HepG2 (cell line): ENCODE measurements around the gene OR10P1. TPM values are rescaled to one million over a fixed set of nuclear protein-coding genes. Genes with fewer than 3 reads are reported as not detected.

Source experiments
- ATAC-seq: fragments of 200-7000 bp; cut with Tn5 transposase; 3 replicates; pipeline ENCODE4 v1.9.1; 2020; ENCODE audit warnings: mild to moderate bottlenecking, moderate library complexity
- BruUV-seq: library from RNA; stranded (reverse); fragments of 400-500 nt; replicated peaks from 2 replicates; lab custom pipeline; 2021; lab: Mats Ljungman, UMichigan
- CTCF ChIA-PET: fragments of 300-600 bp; formaldehyde crosslinking; extraction: SDS; loops from one replicate; lab custom pipeline; 2021; ENCODE audit warnings: low total read pairs, inconsistent platforms, low intra/inter-chr PET ratio; lab: Yijun Ruan, JAX
- POLR2A ChIA-PET: fragments of 350-600 bp; sonication (Branson Sonifier 250); formaldehyde crosslinking; loops from one replicate; lab custom pipeline; 2020; ENCODE audit warnings: antibody characterized with exemption, inconsistent platforms; lab: Yijun Ruan, JAX
- DNase-seq: peaks from one replicate; pipeline ENCODE4 v3.0.0-alpha.2; 2015; ENCODE audit warnings: low spot score
- FAIRE-seq: peaks from 3 replicates; lab custom pipeline; 2011; peaks lifted over from hg19 to GRCh38; lab: Jason Lieb, UNC
- H2AFZ ChIP-seq: one replicate; pipeline ENCODE4 v1.6.1; 2011; ENCODE audit warnings: low read length, inconsistent platforms
- H3K27ac ChIP-seq: fragments of 300-600 bp; 3 replicates; pipeline ENCODE4 v1.8.0; 2011; ENCODE audit warnings: mixed run types, mild to moderate bottlenecking, mixed read lengths, low read length, inconsistent platforms; ENCODE audit not compliant: insufficient read depth; ENCODE audit errors: extremely low read length
- H3K27me3 ChIP-seq, 2 experiments: fragments of 200-600 bp in 1 of 2; 2 replicates in 1 of 2; 3 replicates in 1 of 2; pipeline versions ENCODE4 v1.6.0 to v1.8.0; 2011; ENCODE audit warnings: low read length in 2 of 2, mild to moderate bottlenecking in 2 of 2, moderate library complexity in 2 of 2, inconsistent platforms in 1 of 2; ENCODE audit not compliant: insufficient read depth in 2 of 2, control insufficient read depth in 1 of 2
- H3K36me3 ChIP-seq, 2 experiments: fragments of 200-600 bp in 1 of 2; replicated peaks in 1 of 2; 2 replicates in 1 of 2; 3 replicates in 1 of 2; pipeline versions ENCODE4 v1.5.1 to v1.8.0; 2011; ENCODE audit warnings: low read length in 2 of 2, inconsistent platforms in 1 of 2; ENCODE audit not compliant: insufficient read depth in 2 of 2, control insufficient read depth in 1 of 2
- H3K4me1 ChIP-seq: 2 replicates; pipeline ENCODE4 v1.5.1; 2012; ENCODE audit warnings: low read length, inconsistent platforms; ENCODE audit not compliant: insufficient read depth
- H3K4me2 ChIP-seq: 2 replicates; pipeline ENCODE4 v1.6.0; 2011; ENCODE audit warnings: low read depth, low read length, inconsistent platforms
- H3K4me3 ChIP-seq, 3 experiments: fragments of 200-600 bp in 1 of 3; sonication (generic), shearing (Covaris generic) in 1 of 3; replicated peaks in 1 of 3; 2 replicates each; pipeline ENCODE4 v1.5.1; 2011 to 2016; ENCODE audit warnings: low read length in 3 of 3, inconsistent platforms in 2 of 3, low read depth in 2 of 3, mild to moderate bottlenecking in 2 of 3, control low read depth in 1 of 3, mixed read lengths in 1 of 3; ENCODE audit not compliant: insufficient read depth in 1 of 3
- H3K79me2 ChIP-seq: one replicate; pipeline ENCODE4 v1.6.1; 2011; ENCODE audit warnings: low read length, inconsistent platforms; ENCODE audit not compliant: insufficient read depth
- H3K9ac ChIP-seq: 2 replicates; pipeline ENCODE4 v1.6.0; 2011; ENCODE audit warnings: mild to moderate bottlenecking, low read depth, low read length, inconsistent platforms; ENCODE audit not compliant: insufficient read depth
- H3K9me3 ChIP-seq: 2 replicates; pipeline ENCODE4 v1.5.1; 2012; ENCODE audit warnings: mild to moderate bottlenecking, low read length
- H4K20me1 ChIP-seq: 2 replicates; pipeline ENCODE4 v1.6.0; 2011; ENCODE audit warnings: inconsistent platforms, mild to moderate bottlenecking, low read length, moderate library complexity; ENCODE audit not compliant: insufficient read depth
- CC2D1A ChIP-seq: sonication (generic); formaldehyde crosslinking; IDR thresholded peaks from 2 replicates; pipeline ENCODE4 v1.8.1; 2023; ENCODE audit warnings: mild to moderate bottlenecking, missing genetic modification reagents
- E2F5 ChIP-seq: sonication (generic); formaldehyde crosslinking; conservative IDR thresholded peaks from 2 replicates; pipeline ENCODE4 v1.4.0; 2020; ENCODE audit warnings: missing genetic modification reagents
- HNF1B ChIP-seq: sonication (generic); formaldehyde crosslinking; IDR thresholded peaks from 2 replicates; pipeline ENCODE4 v1.5.1; 2020; ENCODE audit warnings: mild to moderate bottlenecking, moderate library complexity, missing genetic modification reagents
- KAT8 ChIP-seq: IDR thresholded peaks from 2 replicates; pipeline ENCODE4 v1.6.1; 2016; ENCODE audit warnings: missing genetic modification reagents, missing compliant biosample characterization
- LCORL ChIP-seq, 2 experiments: fragments of 450-650 bp in 1 of 2; sonication (generic) in 1 of 2; formaldehyde crosslinking in 1 of 2; IDR thresholded peaks; 2 replicates each; pipeline versions ENCODE4 v1.5.0 to v1.6.1; 2017 to 2020; ENCODE audit warnings: antibody characterized with exemption in 1 of 2, missing genetic modification reagents in 1 of 2
- MBD4 ChIP-seq: IDR thresholded peaks from 2 replicates; pipeline ENCODE4 v1.6.1; 2012; ENCODE audit warnings: low read length, inconsistent platforms, borderline replicate concordance
- PRDM10 ChIP-seq: sonication (generic); formaldehyde crosslinking; IDR thresholded peaks from 2 replicates; pipeline ENCODE4 v1.4.0; 2020; ENCODE audit warnings: low read depth, missing genetic modification reagents
- RAD51 ChIP-seq: fragments of 450-650 bp; IDR thresholded peaks from 2 replicates; pipeline ENCODE4 v1.6.1; 2016; ENCODE audit warnings: borderline replicate concordance
- RORA ChIP-seq: sonication (generic); formaldehyde crosslinking; IDR thresholded peaks from 2 replicates; pipeline ENCODE4 v1.5.0; 2020; ENCODE audit warnings: mild to moderate bottlenecking, missing genetic modification reagents, moderate library complexity
- SALL1 ChIP-seq: sonication (generic); formaldehyde crosslinking; IDR thresholded peaks from 2 replicates; pipeline ENCODE4 v1.8.0; 2022; ENCODE audit warnings: mild to moderate bottlenecking, missing genetic modification reagents
- ZFP36L2 ChIP-seq: sonication (generic); formaldehyde crosslinking; IDR thresholded peaks from 2 replicates; pipeline ENCODE4 v1.4.0; 2020; ENCODE audit warnings: missing genetic modification reagents
- ZNF207 ChIP-seq: fragments of 450-650 bp; IDR thresholded peaks from 2 replicates; pipeline ENCODE4 v1.6.1; 2016; ENCODE audit warnings: antibody characterized with exemption, borderline replicate concordance
- ZNF24 ChIP-seq: fragments of 450-650 bp; IDR thresholded peaks from 2 replicates; pipeline ENCODE4 v1.6.1; 2017; ENCODE audit warnings: antibody characterized with exemption, mild to moderate bottlenecking
- ZNF503 ChIP-seq: sonication (generic); formaldehyde crosslinking; IDR thresholded peaks from 2 replicates; pipeline ENCODE4 v1.4.0; 2020; ENCODE audit warnings: missing genetic modification reagents
- ZNF746 ChIP-seq: sonication (generic); formaldehyde crosslinking; IDR thresholded peaks from 2 replicates; pipeline ENCODE4 v1.8.0; 2022; ENCODE audit warnings: mild to moderate bottlenecking, missing genetic modification reagents
- WGBS: methylation state at CpG from one replicate; pipeline ENCODE4 v1.1.6; 2017; ENCODE audit warnings: low lambda C conversion rate; 5-methylcytosine and 5-hydroxymethylcytosine counted together
- in situ Hi-C: cut with HindIII; loops from 2 replicates; pipeline ENCODE4 v1.10.0; 2017; ENCODE audit warnings: low pct_unique_long_range_greater_than_20kb; ENCODE audit not compliant: extremely low pct_ligation_motif_present
- intact Hi-C: fragments of 100-400 bp; cut with micrococcal nuclease; formaldehyde crosslinking; loops from one replicate; pipeline ENCODE4 v1.10.0; 2022; ENCODE audit not compliant: unreplicated experiment
- polyA plus RNA-seq, 8 experiments: library from polyadenylated mRNA; depleted of rRNA in 3 of 8; stranded (reverse) in 7 of 8; unstranded in 1 of 8; fragments of >200 nt; fragmentation: Illumina TruSeq in 4 of 8; extraction: Trizol in 4 of 8; gene quantifications; 2 replicates each; pipeline versions ENCODE4 v1.2.1 to v1.2.3, GENCODE V29; 2011 to 2016; ENCODE audit warnings: low read depth in 4 of 8, missing spikeins in 1 of 8, mixed read lengths in 1 of 8; ENCODE audit not compliant: insufficient read depth in 1 of 8
- total RNA-seq, 5 experiments: library from RNA; depleted of rRNA; stranded (reverse); fragments of >200 nt; fragmentation: Illumina TruSeq; extraction: Trizol; gene quantifications; 2 replicates each; pipeline ENCODE4 v1.2.3, GENCODE V29; 2016; ENCODE audit warnings: low read depth in 1 of 5

Gene OR10P1
- total and polyA plus RNA-seq, 2 of the 13 experiments (the other 11 are each of a cell fraction or from before 2014, with no cell fraction given), result not detected

- Histone ChIP-seq H4K20me1 (no peaks in the 10 kb centered on the region), H3K27me3 (no peaks in the 10 kb centered on the region), H3K27ac (no peak overlapping the region), H3K9me3 (no peaks in the 10 kb centered on the region), H3K4me2 (no peak overlapping the region), H3K36me3 (no peaks in the 10 kb centered on the region), H3K79me2 (no peaks in the 10 kb centered on the region), H2AFZ (no peak overlapping the region), H3K9ac (no peak overlapping the region), H3K4me3 (no peak overlapping the region), H3K4me1 (peaks cover 14% of the 10 kb centered on the region; the same call in 1 of the 2 replicates)
- WGBS, result 38% methylated on average over 8 of the region's 8 CpGs
- no peak for DNase-seq
- in situ Hi-C loops (no loop called here), intact Hi-C loops (no loop called here)
- ATAC-seq, result no peak
- FAIRE-seq, result no peak
- ChIA-PET CTCF (no interaction called here), POLR2A (no interaction called here)
- TF ChIP-seq ZNF503 (CRISPR knock-in tag) (no peak), ZFP36L2 (no peak), E2F5 (CRISPR knock-in tag) (no peak), ZNF746 (CRISPR knock-in tag) (no peak), RORA (CRISPR knock-in tag) (no peak), PRDM10 (CRISPR knock-in tag) (no peak), CC2D1A (CRISPR knock-in tag) (no peak), ZNF24 (no peak), SALL1 (CRISPR knock-in tag) (no peak), KAT8 (CRISPR knock-in tag) (no peak), LCORL (IDR thresholded peaks at IDR 0.05) (no peak), LCORL (CRISPR knock-in tag; IDR thresholded peaks at IDR 0.05) (no peak), MBD4 (no peak), RAD51 (no peak), ZNF207 (no peak), HNF1B (CRISPR knock-in tag) (no peak)
- BruUV-seq, result no TSS peak
Measured at GRCh38 chr12:55607821-55608594, 28.7 kb upstream of the OR10P1 start.
